Right atrium auricular region (tissue), 2 donors: ENCODE results near the gene PTPRD. TPM values are rescaled to one million over a fixed set of nuclear protein-coding genes. Genes with fewer than 3 reads are reported as not detected.

Experiments used
- DNase-seq: peaks from one replicate; pipeline ENCODE4 v3.0.0-alpha.2; 2019; ENCODE audit warnings: low spot score
- H3K27ac ChIP-seq, 2 donors: fragments of 200-600 bp; sonication (generic); 1 replicate in 1 of 2; 2 replicates in 1 of 2; pipeline ENCODE4 v1.5.1; 2016 to 2019
- H3K27me3 ChIP-seq, 2 donors: fragments of 200-600 bp; sonication (generic); one replicate each; pipeline versions ENCODE4 v1.5.1 to v1.6.0; 2017 to 2019
- H3K36me3 ChIP-seq: fragments of 200-600 bp; sonication (generic); one replicate; pipeline ENCODE4 v1.5.1; 2016
- H3K4me1 ChIP-seq, 2 donors: fragments of 200-600 bp; sonication (generic); one replicate each; pipeline versions ENCODE4 v1.5.1 to v1.6.0; 2017 to 2019
- H3K4me3 ChIP-seq, 2 donors: fragments of 200-600 bp; sonication (generic); 1 replicate in 1 of 2; 2 replicates in 1 of 2; pipeline ENCODE4 v1.5.1; 2017 to 2019; ENCODE audit warnings: mild to moderate bottlenecking in 1 of 2, moderate library complexity in 1 of 2
- H3K9me3 ChIP-seq, 2 donors: fragments of 200-600 bp; sonication (generic); one replicate each; pipeline ENCODE4 v1.5.1; 2019
- total RNA-seq, 2 donors: library from RNA; depleted of rRNA; stranded (reverse); fragments of >200 nt; gene quantifications; one replicate each; pipeline ENCODE4 v1.1.0, GENCODE V29; 2016
- TF ChIP-seq, protein P1 (sequence below), 2 donors: fragments of 200-600 bp; sonication (generic); IDR thresholded peaks; one replicate each; pipeline ENCODE4 v1.5.1; 2019; ENCODE audit warnings: antibody characterized with exemption in 2 of 2

The PTPRD gene
- total RNA-seq, 2 donors from 2014 or later = 5.5 to 6.6 TPM

DNA sequence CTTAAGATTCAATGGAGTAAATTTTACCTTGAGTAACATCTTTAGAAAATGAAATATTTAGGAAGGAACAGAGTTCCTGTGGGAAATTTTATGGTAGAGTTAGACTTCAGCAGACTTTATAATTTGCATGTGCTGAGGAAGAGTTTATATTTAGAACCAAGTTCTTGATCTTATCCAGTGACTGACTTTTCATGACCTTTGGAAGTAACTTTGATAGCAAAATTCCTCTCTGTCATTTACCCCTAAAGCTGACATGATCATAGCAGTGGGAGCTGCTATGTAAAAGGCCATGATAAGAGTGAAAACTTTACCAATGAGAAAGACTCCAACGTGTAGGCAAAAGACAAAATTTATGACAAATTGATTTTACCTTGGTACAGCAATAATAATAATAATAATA is 1741.4 kb downstream of the PTPRD start:
- Histone ChIP-seq H3K4me3 (no peak overlapping the region), H3K27me3 (no peaks in the 10 kb centered on the region), H3K4me1 (peaks cover 0 to 5% of the 10 kb centered on the region in 2 donors), H3K27ac (no peak overlapping the region), H3K9me3 (no peaks in the 10 kb centered on the region), H3K36me3 (no peaks in the 10 kb centered on the region)
- TF ChIP-seq, protein P1, sequence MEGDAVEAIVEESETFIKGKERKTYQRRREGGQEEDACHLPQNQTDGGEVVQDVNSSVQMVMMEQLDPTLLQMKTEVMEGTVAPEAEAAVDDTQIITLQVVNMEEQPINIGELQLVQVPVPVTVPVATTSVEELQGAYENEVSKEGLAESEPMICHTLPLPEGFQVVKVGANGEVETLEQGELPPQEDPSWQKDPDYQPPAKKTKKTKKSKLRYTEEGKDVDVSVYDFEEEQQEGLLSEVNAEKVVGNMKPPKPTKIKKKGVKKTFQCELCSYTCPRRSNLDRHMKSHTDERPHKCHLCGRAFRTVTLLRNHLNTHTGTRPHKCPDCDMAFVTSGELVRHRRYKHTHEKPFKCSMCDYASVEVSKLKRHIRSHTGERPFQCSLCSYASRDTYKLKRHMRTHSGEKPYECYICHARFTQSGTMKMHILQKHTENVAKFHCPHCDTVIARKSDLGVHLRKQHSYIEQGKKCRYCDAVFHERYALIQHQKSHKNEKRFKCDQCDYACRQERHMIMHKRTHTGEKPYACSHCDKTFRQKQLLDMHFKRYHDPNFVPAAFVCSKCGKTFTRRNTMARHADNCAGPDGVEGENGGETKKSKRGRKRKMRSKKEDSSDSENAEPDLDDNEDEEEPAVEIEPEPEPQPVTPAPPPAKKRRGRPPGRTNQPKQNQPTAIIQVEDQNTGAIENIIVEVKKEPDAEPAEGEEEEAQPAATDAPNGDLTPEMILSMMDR (IDR thresholded peaks at IDR 0.05) = no peak
- no peak for DNase-seq

DNA sequence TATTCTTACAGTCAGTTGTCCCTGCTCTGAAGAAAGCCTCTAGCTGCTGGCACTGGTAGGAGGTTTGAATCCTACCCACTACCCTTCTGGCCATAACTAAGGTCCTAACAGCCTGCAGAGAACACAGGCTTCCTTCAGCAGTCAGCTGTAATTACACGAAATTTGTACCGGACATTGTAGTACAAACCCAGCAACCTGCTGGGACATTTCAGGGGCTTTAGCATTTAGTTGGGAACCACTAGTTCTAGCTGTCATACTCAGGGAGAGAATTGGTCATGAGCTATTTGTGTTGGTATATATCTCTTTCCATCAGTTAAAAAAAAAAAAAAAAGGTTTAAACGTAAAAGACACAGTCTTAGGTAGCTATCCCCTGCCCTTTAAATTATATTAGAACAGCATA is 1743.0 kb downstream of the PTPRD start:
- Histone ChIP-seq H3K4me3 (no peak overlapping the region), H3K4me1 (peaks cover 0 to 5% of the 10 kb centered on the region in 2 donors), H3K27ac (no peak overlapping the region), H3K36me3 (no peaks in the 10 kb centered on the region), H3K9me3 (no peaks in the 10 kb centered on the region), H3K27me3 (no peaks in the 10 kb centered on the region)
- TF ChIP-seq, protein P1 (IDR thresholded peaks at IDR 0.05) = no peak
- DNase-seq = no peak

DNA sequence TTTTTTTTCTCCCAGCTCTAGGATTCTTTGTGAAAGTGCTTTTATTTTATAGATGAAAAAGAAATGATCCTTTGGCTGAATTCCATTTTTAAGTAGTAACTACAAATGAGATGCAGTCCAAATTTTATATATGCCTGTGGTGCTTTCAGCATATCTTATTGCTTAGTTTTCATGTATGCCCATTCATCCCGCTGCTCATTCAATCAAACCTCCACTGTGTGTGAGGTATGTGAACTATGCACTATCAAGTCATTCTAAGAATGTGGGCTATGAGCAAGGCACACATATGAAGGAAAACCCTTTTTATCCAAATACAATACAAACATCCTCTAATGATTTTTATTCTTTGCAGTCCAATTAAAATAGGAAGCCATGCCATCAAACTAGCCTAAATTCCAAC is 1744.2 kb downstream of the PTPRD start:
- no peak overlapping the region for H3K4me3 ChIP-seq
- H3K27ac ChIP-seq = no peak overlapping the region
- H3K27me3 ChIP-seq = no peaks in the 10 kb centered on the region
- H3K9me3 ChIP-seq = no peaks in the 10 kb centered on the region
- H3K4me1 ChIP-seq = peaks cover 0 to 5% of the 10 kb centered on the region in 2 donors
- H3K36me3 ChIP-seq = no peaks in the 10 kb centered on the region
- DNase-seq = no peak
- TF ChIP-seq, protein P1 (IDR thresholded peaks at IDR 0.05) = no peak

DNA sequence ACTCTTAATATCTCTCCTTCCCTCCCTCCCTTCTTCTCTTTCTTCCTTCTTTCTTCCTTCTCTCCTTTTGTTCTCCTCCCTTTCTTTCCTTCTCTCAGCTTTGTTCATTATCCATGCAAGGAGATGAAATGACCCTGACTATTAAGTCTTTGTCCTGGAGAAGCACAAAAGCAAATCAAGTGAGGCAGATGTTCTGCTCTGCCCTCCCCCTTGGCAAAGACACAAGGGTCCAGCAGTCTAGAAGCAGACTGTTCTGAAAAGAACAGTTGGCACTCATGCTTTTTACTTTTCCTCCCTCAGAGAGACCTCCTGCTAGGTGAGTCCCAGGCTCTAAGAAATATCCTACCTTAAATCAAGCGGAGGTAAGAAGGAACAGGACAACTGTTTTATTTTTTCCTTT is 1745.7 kb downstream of the PTPRD start:
- DNase-seq = no peak
- Histone ChIP-seq H3K4me1 (peaks cover 0 to 5% of the 10 kb centered on the region in 2 donors), H3K27ac (no peak overlapping the region), H3K9me3 (no peaks in the 10 kb centered on the region), H3K4me3 (no peak overlapping the region), H3K36me3 (no peaks in the 10 kb centered on the region), H3K27me3 (no peaks in the 10 kb centered on the region)
- TF ChIP-seq, protein P1 (IDR thresholded peaks at IDR 0.05) = no peak

DNA sequence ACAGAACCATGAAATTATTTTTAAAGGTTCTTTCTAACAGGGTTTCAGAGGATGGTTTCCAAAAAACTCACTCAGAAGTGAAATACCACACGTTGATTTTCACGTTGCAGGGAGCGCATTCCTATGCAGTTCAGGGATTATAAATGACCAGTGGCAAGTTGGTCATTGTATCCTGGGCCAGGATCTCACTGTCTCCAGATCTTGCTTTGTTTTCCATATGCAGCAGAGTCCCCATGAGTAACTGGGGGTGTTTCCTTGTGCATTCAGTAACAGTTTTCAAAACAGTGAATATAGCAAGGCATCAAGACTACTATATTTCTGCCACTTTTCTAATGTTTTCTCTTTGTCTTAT is 1748.3 kb downstream of the PTPRD start:
- no peak for DNase-seq
- Histone ChIP-seq H3K27me3 (no peaks in the 10 kb centered on the region), H3K36me3 (no peaks in the 10 kb centered on the region), H3K4me3 (no peak overlapping the region), H3K27ac (no peak overlapping the region), H3K9me3 (no peaks in the 10 kb centered on the region), H3K4me1 (no peaks in the 10 kb centered on the region)
- TF ChIP-seq, protein P1 (IDR thresholded peaks at IDR 0.05) = no peak

DNA sequence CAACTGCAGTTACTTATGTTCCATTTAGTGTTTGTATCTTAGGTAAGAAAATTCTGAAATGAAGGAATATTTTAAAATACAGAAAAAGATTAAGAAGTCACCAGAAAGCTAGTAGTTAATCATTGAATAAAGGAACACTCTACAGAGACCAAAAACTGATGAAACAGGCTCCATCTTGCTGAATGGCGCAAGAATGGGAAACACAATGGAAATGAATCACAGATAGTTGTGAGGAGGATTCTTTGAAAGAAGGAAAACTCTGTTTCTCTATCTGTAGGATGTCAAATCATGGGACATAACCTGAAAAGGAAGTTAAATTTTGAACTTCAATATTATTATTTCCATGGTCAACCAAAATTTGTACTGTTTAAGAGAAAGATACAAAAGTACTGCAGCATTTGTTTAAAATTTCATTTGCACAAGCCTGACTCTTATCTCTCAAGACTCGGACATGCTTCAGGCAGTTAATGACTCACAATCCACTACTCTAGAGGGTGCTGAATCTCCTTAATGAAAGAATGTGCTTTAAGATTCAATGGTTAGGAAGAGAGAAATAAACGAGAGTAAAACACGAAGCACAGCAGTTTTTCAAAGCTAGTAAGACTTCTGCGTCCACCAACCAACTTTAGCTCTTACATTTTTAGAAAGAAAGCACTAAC is 1748.8 kb downstream of the PTPRD start:
- Histone ChIP-seq H3K36me3 (no peaks in the 10 kb centered on the region), H3K27ac (no peak overlapping the region), H3K9me3 (no peaks in the 10 kb centered on the region), H3K27me3 (no peaks in the 10 kb centered on the region), H3K4me3 (no peak overlapping the region), H3K4me1 (peaks cover 0 to under 1% of the 10 kb centered on the region in 2 donors)
- TF ChIP-seq, protein P1 (IDR thresholded peaks at IDR 0.05) = no peak
- DNase-seq = no peak
